ENCODE measurements around the gene KRTAP10-12. TPM values are rescaled to one million over a fixed set of nuclear protein-coding genes. Genes with fewer than 3 reads are reported as not detected.
"Not testable (repeated sequence)": the region's sequence is repeated elsewhere in the genome, so short reads cannot be mapped to it uniquely, and the experiment has no call there.

KRTAP10-12 gene
- total RNA-seq, 1 donor from 2014 or later, result not detected

DNA sequence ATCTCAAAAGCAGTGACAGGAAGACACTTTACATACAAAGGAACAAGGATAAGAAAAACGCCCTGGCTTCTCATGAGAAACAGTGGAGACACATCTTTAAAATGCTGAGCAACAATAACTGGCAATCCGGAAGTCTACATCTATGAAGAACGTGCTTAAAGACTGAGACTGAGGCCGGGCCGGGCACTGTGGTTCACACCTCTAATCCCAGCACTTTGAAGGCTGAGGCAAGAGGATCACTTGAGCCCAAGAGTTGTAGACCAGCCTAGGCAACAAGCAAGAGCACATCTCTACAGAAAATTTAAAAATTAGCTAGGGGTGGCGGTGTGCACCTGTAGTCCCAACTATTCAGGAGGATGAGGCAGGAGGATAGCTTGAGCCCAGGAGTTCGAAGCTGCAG is 12.9 kb upstream of the KRTAP10-12 start:
- Mint-ChIP-seq H3K9me3 (ENCODE audit: unreplicated experiment) (no peaks in the 10 kb centered on the region), H3K36me3 (ENCODE audit: low read depth, unreplicated experiment) (no peaks in the 10 kb centered on the region), H3K27me3 (ENCODE audit: unreplicated experiment) (peaks cover 11% of the 10 kb centered on the region), H3K4me3 (ENCODE audit: unreplicated experiment) (no peak overlapping the region), H3K4me1 (ENCODE audit: unreplicated experiment) (peaks cover 5% of the 10 kb centered on the region), H3K27ac (ENCODE audit: unreplicated experiment) (peak overlapping the region; percentile 1)
- TF ChIP-seq CTCF (IDR thresholded peaks at IDR 0.05; ENCODE audit: unreplicated experiment), result no peak
- no peak for DNase-seq (ENCODE audit: low spot score)

- H3K27ac Mint-ChIP-seq (ENCODE audit: unreplicated experiment), result no peak overlapping the region
- no peak for TF ChIP-seq CTCF (IDR thresholded peaks at IDR 0.05; ENCODE audit: unreplicated experiment)
- no peak for DNase-seq (ENCODE audit: low spot score)
- H3K9me3 Mint-ChIP-seq (ENCODE audit: unreplicated experiment), result no peaks in the 10 kb centered on the region
- peaks cover 11% of the 10 kb centered on the region for H3K27me3 Mint-ChIP-seq (ENCODE audit: unreplicated experiment)
- no peak overlapping the region for H3K4me3 Mint-ChIP-seq (ENCODE audit: unreplicated experiment)
- peaks cover 5% of the 10 kb centered on the region for H3K4me1 Mint-ChIP-seq (ENCODE audit: unreplicated experiment)
- no peaks in the 10 kb centered on the region for H3K36me3 Mint-ChIP-seq (ENCODE audit: low read depth, unreplicated experiment)
Measured at GRCh38 chr21:44684483-44684882, 12.5 kb upstream of the KRTAP10-12 start.

- H3K4me3 Mint-ChIP-seq (ENCODE audit: unreplicated experiment); DNase-seq (ENCODE audit: low spot score); H3K36me3 Mint-ChIP-seq (ENCODE audit: low read depth, unreplicated experiment); H3K4me1 Mint-ChIP-seq (ENCODE audit: unreplicated experiment); H3K27ac Mint-ChIP-seq (ENCODE audit: unreplicated experiment); H3K9me3 Mint-ChIP-seq (ENCODE audit: unreplicated experiment): not testable (repeated sequence)
- peaks cover 11% of the 10 kb centered on the region for H3K27me3 Mint-ChIP-seq (ENCODE audit: unreplicated experiment)
Measured at GRCh38 chr21:44685050-44685449, 11.9 kb upstream of the KRTAP10-12 start.

DNA sequence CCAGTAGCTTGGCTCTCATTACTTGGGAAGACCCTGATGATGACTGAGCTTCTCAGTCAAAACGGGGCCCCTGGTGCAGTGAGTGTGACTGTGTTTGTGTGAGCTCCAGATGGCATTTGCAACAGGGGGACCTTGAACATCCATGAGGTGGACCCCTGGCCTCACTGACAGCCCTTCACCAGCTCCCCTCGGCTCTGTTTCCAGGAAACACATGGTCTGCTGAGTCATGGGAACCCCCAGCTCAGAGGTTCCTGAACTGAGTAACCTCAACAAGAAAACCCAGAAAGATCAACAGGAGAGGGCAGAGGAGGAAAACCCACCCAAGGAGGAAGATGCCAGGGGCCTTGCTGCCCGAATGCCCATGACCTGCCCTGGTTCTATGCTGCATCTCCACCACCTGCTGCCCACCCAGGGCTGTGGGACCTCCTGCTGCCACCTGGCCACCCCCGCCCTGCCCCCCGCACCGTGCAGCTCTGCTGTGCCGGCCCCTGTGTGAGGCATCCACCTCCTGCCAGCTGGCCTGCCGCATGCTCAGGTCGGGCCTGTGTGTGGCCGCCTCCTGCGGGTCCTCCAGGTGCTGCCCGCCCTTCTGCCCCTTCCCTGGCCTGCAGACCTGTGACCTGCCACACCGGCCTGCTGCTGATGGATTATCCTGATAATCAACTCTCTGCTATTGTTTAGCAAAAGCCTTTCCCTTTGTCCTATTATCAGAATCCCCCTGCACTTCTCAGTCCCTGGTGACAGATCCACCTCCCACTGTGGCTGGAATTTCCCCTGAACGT is 10.8 kb upstream of the KRTAP10-12 start:
- H3K27ac Mint-ChIP-seq (ENCODE audit: unreplicated experiment), result peak overlapping the region; percentile 24

GRCh38 chr21:44686843-44687561 is 10.0 kb upstream of the KRTAP10-12 start:
- H3K4me3 Mint-ChIP-seq (ENCODE audit: unreplicated experiment), result no peak overlapping the region
- no peaks in the 10 kb centered on the region for H3K36me3 Mint-ChIP-seq (ENCODE audit: low read depth, unreplicated experiment)
- peaks cover 5% of the 10 kb centered on the region for H3K4me1 Mint-ChIP-seq (ENCODE audit: unreplicated experiment)
- DNase-seq (ENCODE audit: low spot score), result no peak
- H3K27ac Mint-ChIP-seq (ENCODE audit: unreplicated experiment), result peak overlapping the region; percentile 24
- peaks cover 9% of the 10 kb centered on the region for H3K27me3 Mint-ChIP-seq (ENCODE audit: unreplicated experiment)
- H3K9me3 Mint-ChIP-seq (ENCODE audit: unreplicated experiment), result no peaks in the 10 kb centered on the region
- no peak for TF ChIP-seq CTCF (IDR thresholded peaks at IDR 0.05; ENCODE audit: unreplicated experiment)

More for the DNA sequence above, 10.8 kb upstream of the KRTAP10-12 start:
- no peak for TF ChIP-seq CTCF (IDR thresholded peaks at IDR 0.05; ENCODE audit: unreplicated experiment)
- Mint-ChIP-seq H3K4me1 (ENCODE audit: unreplicated experiment) (peaks cover 5% of the 10 kb centered on the region), H3K27me3 (ENCODE audit: unreplicated experiment) (peaks cover 9% of the 10 kb centered on the region), H3K4me3 (ENCODE audit: unreplicated experiment) (no peak overlapping the region), H3K36me3 (ENCODE audit: low read depth, unreplicated experiment) (no peaks in the 10 kb centered on the region), H3K9me3 (ENCODE audit: unreplicated experiment) (no peaks in the 10 kb centered on the region)
- DNase-seq (ENCODE audit: low spot score), result no peak

All from endothelial cell (in vitro differentiated cells).